Inflammatory macrophage treated with lipopolysaccharide for 4 hours (primary cell): ENCODE measurements around the gene FAM210B.
"Not testable (repeated sequence)": the region's sequence is repeated elsewhere in the genome, so short reads cannot be mapped to it uniquely, and the experiment has no call there.

Experiments
- DNase-seq: peaks from one replicate; pipeline ENCODE4 v3.0.0-alpha.2; 2020

The FAM210B gene

GRCh38 chr20:56393653-56394052 is 34.9 kb downstream of the FAM210B start:
- DNase-seq: no peak

- DNase-seq: no peak
Measured at GRCh38 chr20:56395166-56395565, 36.4 kb downstream of the FAM210B start.

- peak; percentile 77 for DNase-seq
Measured at GRCh38 chr20:56400001-56400640, 41.3 kb downstream of the FAM210B start.

GRCh38 chr20:56403465-56403864 is 44.7 kb downstream of the FAM210B start:
- DNase-seq: no peak

GRCh38 chr20:56405356-56405755 is 46.6 kb downstream of the FAM210B start:
- DNase-seq: peak; percentile 19

- DNase-seq: no peak
Measured at GRCh38 chr20:56406910-56407309, 48.1 kb downstream of the FAM210B start.

GRCh38 chr20:56409521-56409920 is 50.7 kb downstream of the FAM210B start:
- DNase-seq: peak; percentile 90

GRCh38 chr20:56409956-56410355 is 51.2 kb downstream of the FAM210B start:
- no peak for DNase-seq

GRCh38 chr20:56411287-56411686 is 52.5 kb downstream of the FAM210B start:
- not testable (repeated sequence) for DNase-seq

- peak; percentile 86 for DNase-seq
Measured at GRCh38 chr20:56411759-56412472, 53.1 kb downstream of the FAM210B start, which contains the start of gene CASS4. TSS of gene CASS4 (plus strand) at chr20:56412260. CDS start at chr20:56412459, 199 bp downstream.

- DNase-seq: no peak
Measured at GRCh38 chr20:56412473-56412790, 53.7 kb downstream of the FAM210B start.

GRCh38 chr20:56412949-56413348 is 54.2 kb downstream of the FAM210B start:
- no peak for DNase-seq

GRCh38 chr20:56414842-56415765 is 56.3 kb downstream of the FAM210B start:
- DNase-seq: peak; percentile 62

- DNase-seq: no peak
Measured at GRCh38 chr20:56417402-56417801, 58.6 kb downstream of the FAM210B start.

- no peak for DNase-seq
Measured at GRCh38 chr20:56417911-56418310, 59.1 kb downstream of the FAM210B start.
